Nucleus accumbens (tissue), 56 donors: ENCODE results near the gene NUAK1.
"Not testable (repeated sequence)": the region's sequence is repeated elsewhere in the genome, so short reads cannot be mapped to it uniquely, and the experiment has no call there.

Experiments used
- DNase-seq, 56 donors: peaks; one replicate each; lab custom pipeline; 2025; lab: John Stamatoyannopoulos, UW

The NUAK1 gene

DNA sequence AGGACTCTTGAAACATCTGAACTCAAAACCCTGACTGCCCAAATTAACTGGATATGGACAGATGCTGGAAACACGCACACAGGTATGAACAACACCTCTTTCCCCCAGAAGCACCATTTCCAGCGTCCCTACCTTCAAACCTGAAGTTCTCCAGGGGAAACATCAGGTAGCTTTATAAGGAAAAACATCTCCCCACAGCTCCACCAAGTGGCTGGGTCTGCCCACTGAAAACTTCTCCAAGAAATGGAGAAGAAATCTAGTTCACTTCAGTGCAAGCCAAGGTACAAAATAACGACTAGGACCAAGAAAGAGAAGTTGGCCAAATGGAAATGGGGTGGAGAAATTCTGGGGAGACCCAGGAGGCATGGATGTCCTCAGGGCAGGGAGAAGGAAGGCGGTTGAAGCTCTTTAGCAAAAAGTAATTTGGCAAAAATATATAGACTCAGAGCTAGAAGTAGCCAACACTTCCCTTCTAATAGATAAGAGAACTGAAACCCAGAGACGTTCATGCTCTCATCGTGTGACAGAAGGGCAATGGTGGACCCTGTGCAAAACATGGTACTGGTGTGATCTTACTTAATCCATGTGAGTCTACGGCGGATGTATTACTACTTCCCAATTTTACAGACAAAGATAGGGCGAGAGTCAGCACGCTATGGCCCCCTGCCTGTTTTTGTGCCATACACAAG lies 10.5 kb upstream of the NUAK1 start:
- peak in 14 of 56 donors; percentile 4 to 50 (median 18) for DNase-seq

DNA sequence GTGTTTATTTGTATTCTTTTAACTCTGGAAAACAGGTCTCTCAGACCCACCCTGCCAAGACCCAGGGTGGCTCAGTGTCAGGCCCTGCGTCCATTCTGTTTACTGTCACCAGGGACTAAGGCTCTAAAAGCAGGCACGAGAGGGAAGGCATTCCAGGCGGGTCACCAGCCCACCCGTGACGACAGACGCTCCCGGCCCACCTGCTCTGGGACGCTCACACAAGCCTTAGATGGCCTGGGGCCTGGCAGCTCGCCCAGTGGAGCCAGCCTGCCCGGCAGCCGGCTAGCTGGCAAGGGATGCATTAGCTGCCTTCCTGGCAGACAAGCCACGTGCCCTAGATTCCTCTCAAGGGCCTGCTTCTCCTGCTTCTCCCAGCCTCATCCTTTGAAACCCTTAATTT lies 9.2 kb upstream of the NUAK1 start:
- DNase-seq, result peak in 53 of 56 donors; percentile 14 to 88 (median 57)

DNA sequence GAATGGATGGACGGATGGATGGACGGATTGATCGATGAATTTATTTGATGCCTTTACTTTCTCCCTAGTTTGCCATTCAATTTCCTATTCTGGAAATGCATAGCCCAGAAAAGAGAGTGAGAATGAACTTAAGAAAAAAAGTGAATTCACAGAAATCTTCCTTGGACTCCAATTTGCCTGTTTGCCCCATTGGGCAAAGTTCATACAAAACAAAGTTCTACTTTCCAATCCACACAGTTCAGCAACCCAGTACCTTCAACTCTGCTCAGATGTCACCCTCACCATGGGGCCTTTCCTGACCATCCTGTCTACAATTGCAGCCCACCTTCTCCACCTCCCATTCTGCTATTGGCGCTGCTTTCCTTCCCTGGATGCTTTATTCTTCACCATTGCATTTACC lies 8.2 kb upstream of the NUAK1 start:
- DNase-seq, result no peak

DNA sequence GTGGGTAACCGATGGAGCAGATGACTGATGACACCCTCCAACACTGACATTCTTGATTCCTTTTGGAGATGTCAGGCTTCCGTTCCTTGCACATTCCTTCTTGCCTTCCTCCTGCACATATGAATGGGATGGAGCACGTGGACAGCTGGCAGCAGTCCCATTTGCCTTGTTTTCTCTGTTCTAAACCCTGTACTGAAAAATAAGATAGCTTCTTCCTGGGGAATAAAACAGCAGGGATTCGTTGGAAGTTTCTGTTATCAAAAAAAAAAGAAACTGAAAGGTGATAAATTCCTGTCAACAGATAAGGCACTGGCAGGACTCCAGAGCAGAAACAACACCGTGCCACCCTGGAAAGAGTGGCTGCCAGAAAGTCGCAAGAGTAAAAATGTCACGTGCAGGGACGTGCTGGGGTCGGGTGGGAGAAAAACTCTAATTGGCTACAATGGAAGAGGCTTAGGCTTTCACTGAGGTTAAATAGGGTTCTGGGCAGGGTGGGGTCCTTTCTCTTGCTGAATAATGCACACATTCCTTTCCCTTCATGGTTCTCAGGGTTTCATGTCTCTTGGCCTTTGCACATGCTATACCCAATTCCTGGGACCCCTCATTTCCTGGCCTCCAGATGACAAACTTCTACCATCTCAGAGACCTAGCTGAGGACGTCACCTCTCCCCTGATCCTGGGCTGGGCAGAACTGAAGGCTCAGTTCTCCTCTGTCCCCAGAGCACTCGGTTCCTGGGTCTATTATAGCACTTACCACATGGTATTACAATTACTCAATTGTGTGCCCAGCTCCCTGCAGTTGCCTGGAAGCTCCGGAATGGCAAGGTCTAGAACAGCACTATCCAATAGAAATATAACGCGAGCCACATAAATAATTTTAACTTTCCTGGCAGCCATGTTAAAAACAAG lies 7.0 kb upstream of the NUAK1 start:
- DNase-seq, result peak in 27 of 56 donors; percentile 9 to 69 (median 23)

DNA sequence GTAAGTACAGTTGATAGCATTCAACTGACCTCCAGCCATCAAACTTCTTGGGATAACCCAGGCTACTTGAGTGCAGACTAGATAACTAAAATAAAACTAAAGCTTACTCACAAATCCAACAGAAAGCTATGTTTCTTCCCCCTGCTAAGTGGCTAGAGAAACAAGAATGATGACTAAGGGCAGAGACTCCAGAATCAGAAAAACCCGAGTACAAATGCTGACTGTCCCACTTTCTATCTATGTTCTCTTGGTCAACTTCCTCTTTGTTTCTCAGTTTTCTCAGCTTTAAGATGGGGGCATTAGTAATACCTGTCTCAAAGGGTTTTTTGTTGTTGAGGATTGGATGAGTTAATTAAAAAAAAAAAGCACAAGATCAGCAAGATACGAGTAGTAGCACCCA lies 6.1 kb upstream of the NUAK1 start:
- DNase-seq, result no peak

DNA sequence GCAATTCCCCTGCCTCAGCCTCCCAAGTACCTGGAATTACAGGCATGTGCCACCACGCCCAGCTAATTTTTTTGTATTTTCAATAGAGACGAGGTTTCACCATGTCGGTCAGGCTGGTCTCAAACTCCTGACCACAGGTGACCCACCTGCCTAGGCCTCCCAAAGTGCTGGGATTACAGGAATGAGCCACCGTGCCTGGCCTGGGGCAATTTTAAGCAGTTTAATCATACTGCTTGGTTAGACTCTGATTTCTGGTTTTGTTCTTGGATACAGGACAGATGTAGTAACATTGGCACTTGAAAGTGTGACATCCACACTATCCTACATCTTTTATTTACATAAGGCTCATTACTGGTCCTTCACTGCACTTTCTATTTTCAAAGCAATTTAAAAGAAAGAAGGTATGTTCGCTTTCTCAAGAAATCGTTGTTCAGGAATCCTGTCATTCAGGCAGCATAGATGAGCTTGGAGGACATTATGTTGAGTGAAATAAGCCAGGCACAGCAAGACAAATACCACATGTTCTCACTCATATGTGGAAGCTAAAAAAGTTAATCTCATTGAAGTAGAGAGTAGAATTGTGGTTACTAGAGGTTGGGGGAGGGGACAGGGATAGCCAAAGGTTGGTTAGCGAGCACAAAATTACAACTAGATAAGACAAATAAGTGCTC lies 4.0 kb upstream of the NUAK1 start:
- no peak for DNase-seq

DNA sequence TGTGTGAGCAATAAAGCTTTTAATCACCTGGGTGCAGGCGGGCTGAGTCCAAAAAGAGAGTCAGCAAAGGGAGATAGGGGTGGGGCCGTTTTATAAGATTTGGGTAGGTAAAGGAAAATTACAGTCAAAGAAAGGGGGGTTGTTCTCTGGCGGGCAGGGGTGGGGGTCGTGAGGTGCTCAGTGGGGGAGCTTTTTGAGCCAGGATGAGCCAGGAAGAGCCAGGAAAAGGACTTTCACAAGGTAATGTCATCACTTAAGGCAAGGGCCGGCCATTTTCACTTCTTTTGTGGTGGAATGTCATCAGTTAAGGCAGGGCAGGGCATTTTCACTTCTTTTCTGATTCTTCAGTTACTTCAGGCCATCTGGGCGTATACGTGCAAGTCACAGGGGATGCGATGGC lies 3.2 kb upstream of the NUAK1 start:
- not testable (repeated sequence) for DNase-seq

DNA sequence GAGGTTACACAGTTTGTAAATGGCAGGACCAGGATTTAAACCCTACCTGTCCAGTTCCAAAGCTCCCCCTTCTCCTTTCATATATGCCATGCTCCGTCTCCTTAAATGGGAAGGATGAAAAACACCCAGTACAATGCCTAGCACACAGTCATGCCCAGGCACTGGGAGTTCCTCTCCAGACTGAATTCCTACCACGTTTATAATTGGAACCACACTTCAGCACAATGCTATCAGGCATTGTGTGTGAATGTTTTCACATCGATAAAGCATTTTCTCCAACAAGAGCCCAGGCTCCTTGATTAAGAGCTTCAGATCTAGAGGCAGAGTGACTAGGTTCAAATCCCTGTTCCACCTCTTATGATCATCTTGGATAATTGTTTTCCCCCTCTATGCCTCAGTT lies 2.7 kb upstream of the NUAK1 start:
- DNase-seq, result no peak

DNA sequence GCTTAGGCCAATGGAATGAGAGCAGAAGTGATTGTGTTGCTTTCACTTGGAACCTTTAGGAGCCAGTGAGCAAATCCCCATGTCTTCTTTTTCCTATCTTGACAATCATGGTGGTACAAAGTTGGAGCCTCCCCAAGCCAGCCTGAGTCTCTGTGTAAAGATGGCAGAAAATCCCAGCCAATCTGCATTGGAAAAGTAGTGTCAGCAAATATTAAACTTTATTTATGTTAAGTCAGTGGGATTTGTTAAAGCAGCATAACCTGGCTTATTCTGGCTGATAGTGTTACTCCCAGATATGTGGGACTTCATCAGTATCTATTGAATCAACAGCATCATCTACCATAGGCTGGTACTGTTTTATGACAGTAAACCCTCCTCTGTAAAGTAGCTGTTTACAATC lies 2.2 kb upstream of the NUAK1 start:
- no peak for DNase-seq

DNA sequence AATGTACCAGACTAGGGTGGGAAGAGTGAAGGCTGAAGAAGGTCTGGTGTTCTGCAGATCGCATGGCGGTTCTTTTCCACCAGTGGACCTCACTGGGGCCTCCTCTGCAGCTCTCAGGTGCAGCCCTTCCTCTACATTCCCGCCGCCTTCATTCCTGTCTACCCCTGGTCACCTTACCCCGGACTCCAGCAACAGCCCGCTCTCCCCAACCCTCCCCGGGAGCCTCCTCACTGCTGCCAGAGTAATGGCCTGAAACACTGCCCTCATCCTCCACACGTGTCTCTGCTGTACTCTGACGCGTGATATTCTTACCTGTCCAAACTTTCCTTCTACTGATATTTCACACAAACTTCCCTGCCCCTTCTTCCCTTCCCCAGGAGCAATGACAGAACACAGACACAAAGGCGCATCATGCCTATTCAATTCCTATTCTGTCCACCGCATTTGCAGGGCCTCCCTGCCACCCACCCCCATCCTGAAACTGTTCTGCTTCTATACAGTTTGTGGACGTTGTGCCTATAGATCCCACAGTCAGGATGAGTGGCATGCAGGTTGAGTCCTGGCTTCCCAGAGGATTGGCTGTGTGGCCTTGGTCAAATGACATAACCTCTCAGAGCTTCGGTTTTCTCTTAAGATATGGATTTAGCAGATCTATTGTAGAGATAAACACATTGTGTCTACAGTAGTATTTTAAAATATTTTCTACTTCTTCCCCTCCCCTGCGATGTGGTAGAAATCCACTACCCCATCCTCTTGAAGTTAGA lies 1.7 kb upstream of the NUAK1 start:
- DNase-seq, result peak in 8 of 56 donors; percentile 9 to 44 (median 22)

DNA sequence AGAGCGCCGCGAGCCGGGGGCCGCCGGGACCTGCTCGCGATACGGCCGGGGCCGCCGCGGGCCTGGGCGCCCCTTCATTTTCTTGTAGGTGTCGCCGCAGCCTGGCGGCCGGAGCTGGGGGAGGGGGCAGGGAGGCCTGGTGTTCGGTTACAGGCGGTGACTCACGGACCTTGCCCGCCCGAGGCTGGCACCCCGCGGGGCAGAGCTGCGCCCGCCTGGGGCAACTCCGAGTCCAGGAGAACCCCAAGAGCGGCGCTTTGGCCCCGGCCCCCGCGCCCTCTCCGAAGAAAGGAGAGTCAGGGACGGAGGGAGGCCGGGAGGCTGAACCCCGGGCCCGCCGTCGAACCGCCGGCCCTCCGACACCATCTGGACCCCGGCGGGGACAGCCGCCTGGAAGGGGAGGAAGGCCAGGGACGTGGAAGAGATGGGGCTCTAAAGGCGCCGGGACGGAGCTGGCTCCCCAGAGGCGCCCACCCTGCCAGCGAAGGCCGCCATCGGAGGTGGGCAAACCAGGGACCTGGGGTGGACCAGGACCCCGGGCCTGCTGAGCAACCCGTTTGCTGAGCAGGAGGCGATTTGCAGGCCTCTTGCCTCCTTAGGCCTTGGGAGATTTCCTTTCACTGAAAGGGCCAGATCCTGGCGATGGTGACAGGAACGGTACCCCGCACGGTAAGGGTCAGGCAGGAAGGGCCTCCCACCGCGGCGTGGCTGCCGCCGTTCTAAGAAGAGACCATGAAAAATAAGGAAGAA lies 843 bp upstream of the NUAK1 start:
- peak in 47 of 56 donors; percentile 26 to 83 (median 60) for DNase-seq

DNA sequence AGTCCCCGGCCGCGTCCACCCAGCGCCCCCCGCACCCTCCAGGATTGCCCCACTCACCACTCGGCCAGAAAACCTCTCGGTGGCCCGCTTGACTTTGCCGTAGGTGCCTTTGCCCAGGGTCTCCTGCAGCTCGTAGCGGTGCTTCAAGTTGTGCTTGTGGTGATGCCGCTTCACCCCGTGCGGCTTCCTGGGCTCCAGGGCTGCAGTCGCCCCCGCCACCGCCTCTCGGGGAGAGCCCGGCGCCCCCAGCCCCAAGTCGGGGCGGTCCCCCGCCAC lies 459 bp downstream of the NUAK1 start:
- peak in 24 of 56 donors; percentile 35 to 75 (median 55) for DNase-seq

DNA sequence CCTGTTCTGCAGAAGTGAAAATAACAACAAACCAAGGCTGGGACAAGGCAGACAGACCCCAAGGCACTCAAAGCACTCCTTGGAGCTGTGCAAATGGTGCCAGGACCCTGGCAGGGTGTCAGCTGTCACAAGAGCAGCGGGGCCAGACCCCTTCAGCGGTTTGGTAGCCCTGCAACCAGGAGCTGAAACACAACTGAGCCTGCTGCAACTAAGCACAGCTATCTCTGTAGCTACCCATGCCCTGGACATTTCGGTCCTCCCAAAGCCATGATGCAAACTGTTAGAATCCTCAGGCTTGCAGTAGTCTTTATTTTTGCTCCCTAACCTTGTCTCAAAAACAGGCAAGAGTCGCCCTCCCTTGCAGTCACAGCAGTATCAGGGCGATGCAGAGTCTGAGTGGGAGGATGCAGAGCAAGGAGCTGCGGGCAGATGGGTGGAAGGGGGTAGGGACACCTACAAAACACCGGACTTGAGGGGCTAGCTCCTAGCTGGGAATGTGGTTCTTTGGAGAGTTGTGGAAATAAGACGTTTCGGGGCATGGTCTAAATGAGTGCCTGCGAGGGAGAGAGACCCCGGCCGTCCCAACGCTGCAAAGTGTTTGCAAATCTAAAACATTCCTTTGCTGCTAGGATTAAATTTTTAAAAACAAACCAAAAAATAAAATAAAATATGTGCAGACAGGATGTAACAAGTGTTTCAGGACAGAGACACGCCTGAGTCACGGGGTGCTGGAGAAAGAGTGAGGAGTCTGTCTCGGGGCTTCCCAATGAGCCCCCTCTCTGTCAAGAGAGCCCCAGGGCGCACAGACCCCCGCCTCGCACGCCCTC lies 1.0 kb downstream of the NUAK1 start:
- DNase-seq, result peak in 38 of 56 donors; percentile 18 to 82 (median 52)

DNA sequence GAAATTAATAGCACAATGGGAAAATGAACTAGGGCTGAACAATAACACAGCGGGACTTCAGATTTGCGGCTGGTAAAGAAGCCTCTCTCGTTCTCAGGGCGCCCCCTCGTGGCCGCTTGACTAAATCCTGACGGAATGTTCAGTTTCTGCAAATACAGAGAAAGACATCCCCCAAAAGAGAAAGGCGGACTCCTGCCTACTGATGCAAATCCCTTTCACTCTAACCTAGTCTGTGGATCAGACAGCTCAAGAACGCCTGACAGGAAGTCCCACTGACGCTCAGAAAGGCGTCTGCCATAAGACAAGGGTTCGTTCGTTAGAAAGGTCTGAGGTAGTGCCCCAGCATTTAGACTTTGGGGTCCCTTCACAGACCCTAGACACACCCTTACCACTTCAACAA lies 2.5 kb downstream of the NUAK1 start:
- peak in 54 of 56 donors; percentile 45 to 97 (median 82) for DNase-seq

DNA sequence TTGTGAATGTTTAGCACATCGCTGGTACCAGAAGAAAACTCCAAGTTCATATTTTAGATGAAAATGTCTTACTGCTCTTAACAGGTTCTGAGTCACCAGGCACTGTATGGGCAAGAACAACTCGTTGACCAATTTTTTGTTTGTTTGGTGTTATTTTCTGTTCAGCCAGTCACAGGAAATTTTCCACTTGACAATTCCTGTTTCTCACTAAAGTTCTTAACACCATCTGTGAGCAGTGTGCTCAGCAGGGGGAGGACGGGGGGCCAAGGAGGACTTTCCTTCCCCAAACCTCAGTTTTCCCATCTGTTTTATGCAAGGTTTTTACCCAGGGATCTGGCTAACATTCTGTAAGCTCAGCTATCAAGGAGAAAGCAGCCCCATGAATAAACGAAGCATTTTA lies 3.0 kb downstream of the NUAK1 start:
- DNase-seq, result no peak

DNA sequence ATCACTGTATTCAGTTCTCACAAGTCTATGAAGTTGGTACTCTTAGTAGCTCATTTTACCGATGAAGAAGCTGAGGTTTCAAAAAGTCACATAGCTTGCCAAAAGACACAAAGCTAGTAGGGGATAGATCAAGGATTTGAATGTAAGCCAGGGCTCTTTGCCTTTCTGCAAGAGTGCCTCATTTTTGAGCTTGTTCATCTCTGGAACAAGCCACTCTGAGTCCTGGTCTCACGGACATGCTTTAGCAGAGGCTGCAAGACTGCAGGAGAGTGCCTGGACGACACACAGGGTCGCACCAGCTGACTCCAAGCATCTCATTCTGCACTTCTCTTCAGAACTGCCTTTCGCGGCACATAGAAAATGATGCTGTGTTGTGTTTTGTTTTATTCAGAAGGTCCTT lies 3.7 kb downstream of the NUAK1 start:
- peak in 5 of 56 donors; percentile 14 to 23 (median 21) for DNase-seq

DNA sequence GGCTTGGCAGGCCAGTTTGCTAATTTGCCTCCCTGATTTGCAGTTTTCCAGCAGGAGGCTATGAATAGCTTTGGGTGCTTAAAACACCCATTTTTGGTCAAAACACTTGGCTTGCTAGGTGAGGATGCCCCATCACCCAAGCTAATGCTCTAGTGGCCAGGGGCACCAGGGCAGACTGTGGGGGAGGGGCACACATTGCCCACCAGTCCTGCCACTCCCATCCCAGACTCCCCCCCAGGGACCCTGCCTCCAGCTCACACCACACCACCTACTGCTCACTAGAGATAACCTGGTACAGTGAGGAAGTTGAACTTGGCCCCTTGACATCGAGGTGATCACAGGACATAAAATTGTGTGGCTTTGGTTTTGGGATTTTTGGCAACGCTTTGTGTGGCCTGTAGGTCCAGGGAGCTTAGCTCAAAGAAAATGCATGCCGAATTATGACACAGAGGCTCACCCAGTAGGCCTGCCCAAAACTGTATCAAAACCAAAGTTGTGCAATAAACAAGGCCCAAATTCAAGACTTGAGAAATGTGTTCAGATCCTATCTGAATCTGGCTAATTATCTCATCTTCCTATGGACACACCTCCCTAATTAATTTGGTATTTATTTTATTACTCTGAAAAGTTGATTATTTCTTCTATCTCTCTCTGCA lies 4.3 kb downstream of the NUAK1 start:
- DNase-seq, result no peak
